Mucosa of rectum (tissue), 2 donors: ENCODE results near the gene MAP3K5.

Source experiments
- H3K27ac ChIP-seq, 2 donors: one replicate each; pipeline ENCODE4 v1.7.0; 2013; ENCODE audit warnings: inconsistent platforms in 2 of 2, low read depth in 2 of 2, low read length in 2 of 2
- H3K27me3 ChIP-seq, 2 donors: one replicate each; pipeline ENCODE4 v1.7.0; 2013; ENCODE audit warnings: low read length in 2 of 2; ENCODE audit not compliant: control insufficient read depth in 2 of 2, insufficient read depth in 2 of 2
- H3K36me3 ChIP-seq, 2 donors: one replicate each; pipeline ENCODE4 v1.7.0; 2013; ENCODE audit warnings: low read length in 2 of 2; ENCODE audit not compliant: control insufficient read depth in 2 of 2, insufficient read depth in 2 of 2
- H3K4me1 ChIP-seq, 2 donors: one replicate each; pipeline ENCODE4 v1.7.0; 2013; ENCODE audit warnings: low read length in 2 of 2, mild to moderate bottlenecking in 1 of 2; ENCODE audit not compliant: control insufficient read depth in 2 of 2, insufficient read depth in 2 of 2
- H3K4me3 ChIP-seq, 2 donors: one replicate each; pipeline ENCODE4 v1.7.0; 2013; ENCODE audit warnings: low read length in 2 of 2
- H3K9ac ChIP-seq, 2 donors: one replicate each; pipeline ENCODE4 v1.7.0; 2013; ENCODE audit warnings: low read length in 2 of 2, low read depth in 1 of 2, mild to moderate bottlenecking in 1 of 2
- H3K9me3 ChIP-seq, 2 donors: one replicate each; pipeline ENCODE4 v1.7.0; 2013; ENCODE audit warnings: low read length in 2 of 2; ENCODE audit not compliant: control insufficient read depth in 2 of 2
- donor health status: healthy.
- donor health status: Normal muscosa, but diverticular disease.

The MAP3K5 gene

DNA sequence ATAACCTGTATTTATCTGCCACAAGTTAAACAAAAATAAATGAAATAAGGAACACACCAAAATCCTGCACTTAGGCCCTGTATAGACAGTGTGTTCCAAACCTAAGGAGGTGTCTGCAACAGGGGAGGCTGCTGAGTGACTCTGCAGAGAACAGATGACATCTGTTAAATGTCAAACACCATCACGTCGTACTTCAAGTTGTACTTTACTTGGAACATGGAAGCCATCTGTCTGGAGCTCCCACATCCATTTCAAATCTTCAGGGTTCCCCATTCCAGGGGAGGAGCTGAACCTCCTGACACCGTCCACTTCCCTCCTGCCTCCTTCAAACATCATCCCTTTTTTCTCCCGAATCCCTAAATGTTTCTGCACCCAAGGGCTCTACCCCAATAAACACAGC is 240.2 kb downstream of the MAP3K5 start:
- Histone ChIP-seq H3K4me3 (no peak overlapping the region), H3K9ac (no peak overlapping the region), H3K27ac (peak overlapping the region in 1 of 2 donors; percentile 34), H3K9me3 (no peaks in the 10 kb centered on the region), H3K36me3 (no peaks in the 10 kb centered on the region), H3K27me3 (no peaks in the 10 kb centered on the region), H3K4me1 (peaks cover 5 to 10% of the 10 kb centered on the region in 2 donors)

DNA sequence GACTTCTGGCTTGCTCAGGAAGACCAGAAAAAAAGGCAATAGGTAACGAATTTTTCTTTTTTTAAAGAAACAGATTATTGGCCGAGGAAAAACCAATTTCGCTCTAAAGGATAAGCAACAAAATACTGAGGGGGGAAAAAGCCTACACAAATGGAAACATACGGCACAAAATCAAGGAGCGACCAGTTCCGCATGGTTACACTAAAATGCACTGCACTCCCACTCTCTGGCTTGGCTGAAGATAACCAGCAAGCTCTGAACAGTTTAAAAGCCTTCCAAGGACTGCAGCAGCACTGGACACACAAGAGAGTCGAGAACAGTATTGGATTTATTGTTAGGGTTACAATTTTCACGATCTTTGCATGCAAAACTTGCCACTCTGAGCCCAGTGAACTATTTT is 241.2 kb downstream of the MAP3K5 start:
- Histone ChIP-seq H3K36me3 (no peaks in the 10 kb centered on the region), H3K27ac (peak overlapping the region; percentile 78 to 85), H3K9ac (peak overlapping the region; percentile 69 to 91), H3K9me3 (no peaks in the 10 kb centered on the region), H3K27me3 (no peaks in the 10 kb centered on the region), H3K4me3 (peak overlapping the region; percentile 79 to 91), H3K4me1 (peaks cover 5 to 16% of the 10 kb centered on the region in 2 donors)

DNA sequence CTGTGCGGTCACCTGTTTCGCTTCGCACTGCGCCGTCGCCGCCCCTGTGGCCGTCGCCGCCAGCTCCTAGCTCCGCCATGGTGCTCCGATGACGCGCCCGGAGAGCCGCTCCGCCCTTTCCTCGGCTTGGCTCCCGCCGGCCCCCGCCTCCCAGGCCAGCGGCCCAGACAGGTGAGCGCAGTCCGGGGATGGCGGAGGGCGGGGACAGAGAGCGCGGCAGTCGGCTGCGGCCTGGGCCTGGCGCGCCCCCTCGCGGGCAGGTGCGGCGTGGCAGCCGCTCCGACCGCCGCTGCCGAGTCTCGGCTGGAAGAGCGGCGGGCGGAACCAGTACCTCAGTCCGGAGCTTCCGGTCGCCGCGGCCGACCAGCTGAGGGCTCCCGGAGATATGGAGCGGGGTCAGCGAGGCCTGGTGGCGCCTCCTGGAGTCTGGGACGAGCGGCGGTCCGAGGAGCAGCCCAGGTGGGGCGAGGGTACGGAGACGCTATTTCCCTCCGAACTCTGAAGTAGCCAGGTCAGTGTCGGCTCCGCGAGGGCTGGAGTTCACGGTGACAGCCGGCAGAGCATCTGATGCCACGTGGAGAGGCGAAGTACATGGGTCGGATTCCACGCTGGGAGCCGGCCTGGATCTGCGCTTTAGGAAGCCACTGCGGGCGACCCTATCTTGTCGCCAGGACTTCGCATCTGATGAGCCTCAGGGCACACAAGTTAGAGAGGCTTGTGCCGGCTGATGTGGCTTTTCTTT is 241.8 kb downstream of the MAP3K5 start, which contains the start of gene MAP7:
Gene MAP7, minus strand, starts transcription at position 93 of the 742 bp plus-strand sequence. Its CDS starts 14 bp downstream, at position 79.
- H3K4me3 ChIP-seq = peak within 1 kb of the TSS; percentile 79 to 91
- H3K9me3 ChIP-seq = no peaks in the 10 kb centered on the region
- H3K9ac ChIP-seq = peak within 1 kb of the TSS; percentile 69 to 91
- H3K27ac ChIP-seq = peak within 1 kb of the TSS; percentile 78 to 85
- H3K4me1 ChIP-seq = peaks cover 5 to 16% of the 10 kb centered on the region in 2 donors
- H3K36me3 ChIP-seq = no peaks in the 10 kb centered on the region
- no peaks in the 10 kb centered on the region for H3K27me3 ChIP-seq

DNA sequence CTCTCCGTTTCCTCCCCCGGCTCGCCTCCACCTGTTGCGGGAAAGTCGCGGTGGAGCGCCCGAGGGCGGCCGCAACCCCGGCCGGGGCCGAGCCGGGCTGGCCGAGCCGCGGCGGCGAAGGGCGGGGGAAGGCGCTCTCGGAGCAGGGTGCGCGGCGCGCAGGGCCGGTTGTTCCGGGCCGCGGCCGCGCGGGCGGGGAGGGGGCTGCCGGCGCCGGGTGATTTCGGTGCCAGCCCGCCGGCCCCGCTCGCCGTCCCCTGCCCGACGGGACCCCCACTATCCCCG is 242.3 kb downstream of the MAP3K5 start:
- no peaks in the 10 kb centered on the region for H3K36me3 ChIP-seq
- H3K27ac ChIP-seq = peak overlapping the region; percentile 78 to 83
- peaks cover 5 to 16% of the 10 kb centered on the region in 2 donors for H3K4me1 ChIP-seq
- no peaks in the 10 kb centered on the region for H3K9me3 ChIP-seq
- H3K9ac ChIP-seq = peak overlapping the region; percentile 61 to 91
- peak overlapping the region; percentile 79 to 91 for H3K4me3 ChIP-seq
- no peaks in the 10 kb centered on the region for H3K27me3 ChIP-seq

DNA sequence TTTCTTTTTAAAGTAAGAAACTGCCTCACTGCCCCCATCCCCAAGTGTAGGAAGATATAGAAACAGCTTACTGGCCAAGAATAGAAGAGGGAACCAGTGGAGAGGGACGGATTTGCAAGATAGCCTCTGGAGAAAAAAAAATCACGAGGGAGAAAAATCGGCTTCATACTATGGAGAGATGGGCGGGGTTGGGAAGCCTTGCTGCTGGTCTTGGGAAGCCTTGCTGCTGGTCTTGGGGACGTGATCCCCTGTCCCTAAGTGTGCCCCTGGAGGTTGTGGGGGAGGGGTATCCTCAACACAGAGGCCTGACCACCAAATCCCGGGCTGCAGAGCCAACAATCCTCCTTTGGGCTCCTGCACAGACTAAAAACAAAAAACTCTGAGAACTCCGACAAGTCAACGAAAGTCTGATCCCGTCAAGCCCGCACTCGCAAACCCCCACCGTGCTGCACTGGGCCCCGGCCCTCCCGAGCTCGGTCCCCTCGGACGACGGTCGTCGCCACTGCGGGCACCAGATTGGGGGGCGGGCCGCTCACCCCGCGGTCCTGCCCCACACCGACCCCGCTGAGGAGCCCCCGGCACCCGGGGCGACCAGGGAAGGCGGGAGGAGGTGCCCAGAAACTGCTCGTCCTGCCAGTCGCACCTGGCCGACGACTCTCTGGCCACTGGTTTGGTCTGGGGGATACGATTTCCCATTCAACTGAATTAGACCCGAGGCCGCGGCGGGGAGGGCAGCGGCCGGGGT is 242.8 kb downstream of the MAP3K5 start:
- Histone ChIP-seq H3K36me3 (no peaks in the 10 kb centered on the region), H3K4me3 (peak overlapping the region; percentile 79 to 91), H3K9ac (peak overlapping the region; percentile 61 to 91), H3K27me3 (no peaks in the 10 kb centered on the region), H3K9me3 (no peaks in the 10 kb centered on the region), H3K27ac (peak overlapping the region; percentile 78 to 83), H3K4me1 (peaks cover 5 to 16% of the 10 kb centered on the region in 2 donors)

DNA sequence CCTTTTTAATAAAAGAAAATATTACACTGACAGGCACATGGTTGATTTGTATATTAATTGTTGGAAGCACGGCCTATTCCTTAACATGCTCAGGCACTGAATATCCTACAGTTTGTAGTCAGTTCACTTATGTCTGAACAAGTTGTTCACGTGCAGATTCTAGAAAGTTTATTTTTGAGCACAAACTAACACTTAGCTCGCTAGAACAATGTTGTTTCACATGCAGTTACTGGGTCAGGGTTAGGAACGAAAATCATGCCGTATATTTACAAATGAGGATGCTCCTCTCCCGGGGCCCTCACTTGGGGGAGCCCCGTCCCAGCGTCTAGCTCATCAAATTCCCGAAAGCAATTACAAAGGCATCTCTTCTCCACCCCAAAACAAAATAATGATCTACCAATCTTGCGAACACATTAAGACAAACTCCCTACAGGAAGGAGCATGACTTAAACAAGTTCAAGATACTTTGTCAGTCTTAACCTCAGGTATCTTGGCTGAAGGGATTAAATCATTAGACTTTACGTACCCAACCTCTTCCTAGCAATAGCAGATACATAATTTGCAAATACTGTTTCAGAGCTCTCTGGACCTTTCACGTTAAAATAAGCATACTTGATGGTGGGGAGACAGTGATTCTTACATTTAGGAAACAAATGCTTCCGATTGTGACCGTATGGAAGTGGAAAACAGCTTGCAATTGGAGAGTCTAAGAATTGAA is 243.5 kb downstream of the MAP3K5 start:
- Histone ChIP-seq H3K4me1 (peaks cover 5 to 16% of the 10 kb centered on the region in 2 donors), H3K9ac (peak overlapping the region; percentile 61 to 91), H3K4me3 (peak overlapping the region; percentile 79 to 91), H3K27ac (peak overlapping the region in 1 of 2 donors; percentile 83), H3K36me3 (no peaks in the 10 kb centered on the region), H3K9me3 (no peaks in the 10 kb centered on the region), H3K27me3 (no peaks in the 10 kb centered on the region)

DNA sequence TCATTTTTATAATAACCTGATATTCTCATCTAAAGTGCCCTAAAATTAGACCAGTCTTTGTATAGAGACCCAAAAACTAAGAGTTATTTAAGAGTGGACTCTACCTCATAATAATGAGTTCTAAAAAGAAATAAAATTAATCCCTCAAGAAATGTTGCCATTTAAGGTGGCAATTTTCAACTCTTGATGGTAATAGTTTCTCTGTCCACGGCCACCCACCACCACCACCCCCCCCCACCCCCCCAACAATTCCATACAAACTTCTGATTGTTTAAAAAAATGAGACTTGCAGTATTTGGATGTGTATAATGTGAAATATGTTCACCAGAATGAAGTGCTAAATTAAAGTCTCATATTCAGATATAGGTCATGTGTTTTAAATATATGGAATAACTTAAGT is 244.4 kb downstream of the MAP3K5 start:
- peaks cover 5 to 12% of the 10 kb centered on the region in 2 donors for H3K4me1 ChIP-seq
- H3K4me3 ChIP-seq = no peak overlapping the region
- no peaks in the 10 kb centered on the region for H3K36me3 ChIP-seq
- no peaks in the 10 kb centered on the region for H3K27me3 ChIP-seq
- H3K9me3 ChIP-seq = no peaks in the 10 kb centered on the region
- no peak overlapping the region for H3K27ac ChIP-seq
- no peak overlapping the region for H3K9ac ChIP-seq

DNA sequence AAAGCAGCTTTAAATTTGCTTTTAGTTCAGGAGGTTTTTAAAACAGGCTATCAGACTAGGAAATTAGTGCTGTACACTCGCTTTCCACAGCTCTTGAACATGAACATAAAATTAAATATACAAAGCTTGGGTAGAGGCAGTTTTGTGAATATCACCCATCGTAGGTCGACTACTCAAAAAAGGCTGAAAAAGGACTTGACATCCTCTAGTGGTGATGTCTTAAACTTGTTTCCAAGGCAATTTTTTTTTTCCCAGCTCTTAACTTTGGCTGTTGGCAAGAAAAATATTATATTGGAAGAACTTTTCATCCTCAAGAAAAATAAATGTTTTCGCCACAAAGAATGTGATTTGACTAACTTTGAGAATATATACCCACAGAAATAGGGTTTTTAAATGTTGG is 244.9 kb downstream of the MAP3K5 start:
- Histone ChIP-seq H3K27ac (no peak overlapping the region), H3K27me3 (no peaks in the 10 kb centered on the region), H3K9me3 (no peaks in the 10 kb centered on the region), H3K4me3 (no peak overlapping the region), H3K36me3 (no peaks in the 10 kb centered on the region), H3K4me1 (peaks cover 5 to 12% of the 10 kb centered on the region in 2 donors), H3K9ac (no peak overlapping the region)

DNA sequence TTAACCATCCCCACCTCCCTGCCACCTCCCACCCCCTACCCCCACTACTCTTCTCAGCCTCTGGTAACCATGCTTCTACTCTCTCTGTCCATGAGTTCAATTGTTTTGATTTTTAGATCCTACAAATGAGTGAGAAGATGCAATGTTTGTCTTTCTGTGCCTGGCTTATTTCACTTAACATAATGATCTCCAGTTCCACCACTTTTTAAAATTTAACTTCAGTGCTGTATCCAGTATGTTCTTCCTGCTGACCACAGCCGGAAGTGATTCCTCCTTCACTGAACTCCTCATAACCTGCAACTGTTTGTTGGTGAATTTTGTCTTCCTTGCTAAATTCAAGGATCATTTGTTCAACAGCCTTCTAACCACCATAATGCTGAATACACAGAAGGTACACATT is 245.9 kb downstream of the MAP3K5 start:
- Histone ChIP-seq H3K36me3 (no peaks in the 10 kb centered on the region), H3K27ac (no peak overlapping the region), H3K4me1 (peaks cover 2 to 12% of the 10 kb centered on the region in 2 donors), H3K27me3 (no peaks in the 10 kb centered on the region), H3K9ac (no peak overlapping the region), H3K4me3 (no peak overlapping the region), H3K9me3 (no peaks in the 10 kb centered on the region)

DNA sequence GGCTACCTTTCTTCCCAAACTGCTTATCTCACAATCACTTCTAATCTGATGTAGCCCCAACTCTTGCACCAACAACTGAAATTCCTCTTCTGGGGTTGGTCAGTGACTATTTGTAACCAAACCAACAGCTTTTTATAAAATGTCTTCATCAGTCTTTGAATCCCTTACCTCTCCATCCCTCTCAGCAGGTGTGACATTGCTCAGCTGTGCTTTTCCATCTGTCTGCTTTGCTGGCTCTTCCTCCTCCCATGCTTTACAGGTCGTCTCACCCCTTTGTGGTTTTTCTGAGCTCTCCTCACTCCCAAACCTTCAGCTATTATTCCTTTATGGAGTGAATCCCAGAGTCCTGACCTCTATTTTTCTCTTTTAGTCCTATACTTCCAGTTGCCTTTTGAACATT is 248.0 kb downstream of the MAP3K5 start:
- Histone ChIP-seq H3K27ac (no peak overlapping the region), H3K4me3 (no peak overlapping the region), H3K36me3 (no peaks in the 10 kb centered on the region), H3K4me1 (peaks cover 2 to 8% of the 10 kb centered on the region in 2 donors), H3K9me3 (no peaks in the 10 kb centered on the region), H3K27me3 (no peaks in the 10 kb centered on the region), H3K9ac (no peak overlapping the region)
